Measurements from ENCODE around the gene MYOF. TPM values are rescaled to one million over a fixed set of nuclear protein-coding genes. Genes with fewer than 3 reads are reported as not detected.

Gene MYOF, protein sequence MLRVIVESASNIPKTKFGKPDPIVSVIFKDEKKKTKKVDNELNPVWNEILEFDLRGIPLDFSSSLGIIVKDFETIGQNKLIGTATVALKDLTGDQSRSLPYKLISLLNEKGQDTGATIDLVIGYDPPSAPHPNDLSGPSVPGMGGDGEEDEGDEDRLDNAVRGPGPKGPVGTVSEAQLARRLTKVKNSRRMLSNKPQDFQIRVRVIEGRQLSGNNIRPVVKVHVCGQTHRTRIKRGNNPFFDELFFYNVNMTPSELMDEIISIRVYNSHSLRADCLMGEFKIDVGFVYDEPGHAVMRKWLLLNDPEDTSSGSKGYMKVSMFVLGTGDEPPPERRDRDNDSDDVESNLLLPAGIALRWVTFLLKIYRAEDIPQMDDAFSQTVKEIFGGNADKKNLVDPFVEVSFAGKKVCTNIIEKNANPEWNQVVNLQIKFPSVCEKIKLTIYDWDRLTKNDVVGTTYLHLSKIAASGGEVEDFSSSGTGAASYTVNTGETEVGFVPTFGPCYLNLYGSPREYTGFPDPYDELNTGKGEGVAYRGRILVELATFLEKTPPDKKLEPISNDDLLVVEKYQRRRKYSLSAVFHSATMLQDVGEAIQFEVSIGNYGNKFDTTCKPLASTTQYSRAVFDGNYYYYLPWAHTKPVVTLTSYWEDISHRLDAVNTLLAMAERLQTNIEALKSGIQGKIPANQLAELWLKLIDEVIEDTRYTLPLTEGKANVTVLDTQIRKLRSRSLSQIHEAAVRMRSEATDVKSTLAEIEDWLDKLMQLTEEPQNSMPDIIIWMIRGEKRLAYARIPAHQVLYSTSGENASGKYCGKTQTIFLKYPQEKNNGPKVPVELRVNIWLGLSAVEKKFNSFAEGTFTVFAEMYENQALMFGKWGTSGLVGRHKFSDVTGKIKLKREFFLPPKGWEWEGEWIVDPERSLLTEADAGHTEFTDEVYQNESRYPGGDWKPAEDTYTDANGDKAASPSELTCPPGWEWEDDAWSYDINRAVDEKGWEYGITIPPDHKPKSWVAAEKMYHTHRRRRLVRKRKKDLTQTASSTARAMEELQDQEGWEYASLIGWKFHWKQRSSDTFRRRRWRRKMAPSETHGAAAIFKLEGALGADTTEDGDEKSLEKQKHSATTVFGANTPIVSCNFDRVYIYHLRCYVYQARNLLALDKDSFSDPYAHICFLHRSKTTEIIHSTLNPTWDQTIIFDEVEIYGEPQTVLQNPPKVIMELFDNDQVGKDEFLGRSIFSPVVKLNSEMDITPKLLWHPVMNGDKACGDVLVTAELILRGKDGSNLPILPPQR (N-terminal part only)
- total RNA-seq: 48.1 TPM

GRCh38 chr10:93482145-93482834 is at the start of gene MYOF:
MYOF (minus strand) TSS chr10:93482334; CDS start chr10:93482194, 140 bp downstream.

GRCh38 chr10:93496322-93497041 is 14.3 kb upstream of the MYOF start, which contains the start of gene CEP55:
CEP55 (plus strand) TSS chr10:93496612; CDS start chr10:93500052, 3,440 bp downstream.

Small RNA genes lying within 50 kb of the gene (small RNA-seq; reads per million reads assigned to genes)
- not detected for gene RNA5SP323 (ENCODE audit: low replicate concordance)

Other genes starting within 250 kb of the MYOF start
- gene CEP55, start 14.3 kb upstream of the MYOF start, total RNA-seq: 6.2 TPM
- 0.23 TPM for gene FFAR4, start 84.3 kb upstream of the MYOF start, total RNA-seq
- 4.0 TPM for gene RBP4, start 118.9 kb upstream of the MYOF start, total RNA-seq
- not detected for gene PDE6C, start 130.2 kb upstream of the MYOF start, total RNA-seq
- gene FRA10AC1, start 220.3 kb upstream of the MYOF start, total RNA-seq: 23.1 TPM

Data from metanephros (tissue), 2 donors.